HepG2 (cell line): ENCODE data around the gene ARVCF. TPM values are rescaled to one million over a fixed set of nuclear protein-coding genes. Genes with fewer than 3 reads are reported as not detected.

Source experiments
- ATAC-seq: fragments of 200-7000 bp; cut with Tn5 transposase; 3 replicates; pipeline ENCODE4 v1.9.1; 2020; ENCODE audit warnings: mild to moderate bottlenecking, moderate library complexity
- BruUV-seq: library from RNA; stranded (reverse); fragments of 400-500 nt; replicated peaks from 2 replicates; lab custom pipeline; 2021; lab: Mats Ljungman, UMichigan
- CTCF ChIA-PET: fragments of 300-600 bp; formaldehyde crosslinking; extraction: SDS; loops from one replicate; lab custom pipeline; 2021; ENCODE audit warnings: low total read pairs, inconsistent platforms, low intra/inter-chr PET ratio; lab: Yijun Ruan, JAX
- POLR2A ChIA-PET: fragments of 350-600 bp; sonication (Branson Sonifier 250); formaldehyde crosslinking; loops from one replicate; lab custom pipeline; 2020; ENCODE audit warnings: antibody characterized with exemption, inconsistent platforms; lab: Yijun Ruan, JAX
- DNase-seq: peaks from one replicate; pipeline ENCODE4 v3.0.0-alpha.2; 2015; ENCODE audit warnings: low spot score
- FAIRE-seq: peaks from 3 replicates; lab custom pipeline; 2011; peaks lifted over from hg19 to GRCh38; lab: Jason Lieb, UNC
- H2AFZ ChIP-seq: one replicate; pipeline ENCODE4 v1.6.1; 2011; ENCODE audit warnings: low read length, inconsistent platforms
- H3K27ac ChIP-seq: fragments of 300-600 bp; 3 replicates; pipeline ENCODE4 v1.8.0; 2011; ENCODE audit warnings: mixed run types, mild to moderate bottlenecking, mixed read lengths, low read length, inconsistent platforms; ENCODE audit not compliant: insufficient read depth; ENCODE audit errors: extremely low read length
- H3K27me3 ChIP-seq, 2 experiments: fragments of 200-600 bp in 1 of 2; 2 replicates in 1 of 2; 3 replicates in 1 of 2; pipeline versions ENCODE4 v1.6.0 to v1.8.0; 2011; ENCODE audit warnings: low read length in 2 of 2, mild to moderate bottlenecking in 2 of 2, moderate library complexity in 2 of 2, inconsistent platforms in 1 of 2; ENCODE audit not compliant: insufficient read depth in 2 of 2, control insufficient read depth in 1 of 2
- H3K36me3 ChIP-seq, 2 experiments: fragments of 200-600 bp in 1 of 2; replicated peaks in 1 of 2; 2 replicates in 1 of 2; 3 replicates in 1 of 2; pipeline versions ENCODE4 v1.5.1 to v1.8.0; 2011; ENCODE audit warnings: low read length in 2 of 2, inconsistent platforms in 1 of 2; ENCODE audit not compliant: insufficient read depth in 2 of 2, control insufficient read depth in 1 of 2
- H3K4me1 ChIP-seq: 2 replicates; pipeline ENCODE4 v1.5.1; 2012; ENCODE audit warnings: low read length, inconsistent platforms; ENCODE audit not compliant: insufficient read depth
- H3K4me2 ChIP-seq: 2 replicates; pipeline ENCODE4 v1.6.0; 2011; ENCODE audit warnings: low read depth, low read length, inconsistent platforms
- H3K4me3 ChIP-seq, 3 experiments: fragments of 200-600 bp in 1 of 3; sonication (generic), shearing (Covaris generic) in 1 of 3; replicated peaks in 1 of 3; 2 replicates each; pipeline ENCODE4 v1.5.1; 2011 to 2016; ENCODE audit warnings: low read length in 3 of 3, inconsistent platforms in 2 of 3, low read depth in 2 of 3, mild to moderate bottlenecking in 2 of 3, control low read depth in 1 of 3, mixed read lengths in 1 of 3; ENCODE audit not compliant: insufficient read depth in 1 of 3
- H3K79me2 ChIP-seq: one replicate; pipeline ENCODE4 v1.6.1; 2011; ENCODE audit warnings: low read length, inconsistent platforms; ENCODE audit not compliant: insufficient read depth
- H3K9ac ChIP-seq: 2 replicates; pipeline ENCODE4 v1.6.0; 2011; ENCODE audit warnings: mild to moderate bottlenecking, low read depth, low read length, inconsistent platforms; ENCODE audit not compliant: insufficient read depth
- H3K9me3 ChIP-seq: 2 replicates; pipeline ENCODE4 v1.5.1; 2012; ENCODE audit warnings: mild to moderate bottlenecking, low read length
- H4K20me1 ChIP-seq: 2 replicates; pipeline ENCODE4 v1.6.0; 2011; ENCODE audit warnings: inconsistent platforms, mild to moderate bottlenecking, low read length, moderate library complexity; ENCODE audit not compliant: insufficient read depth
- GABPA ChIP-seq, 2 experiments: IDR thresholded peaks; 2 replicates each; pipeline ENCODE4 v1.6.1; 2011 to 2016; ENCODE audit warnings: low read depth in 2 of 2, low read length in 1 of 2, missing biosample characterization in 1 of 2, missing genetic modification characterization in 1 of 2
- HNF4A ChIP-seq: sonication (generic); formaldehyde crosslinking; IDR thresholded peaks from 2 replicates; pipeline ENCODE4 v1.4.0; 2020; ENCODE audit warnings: missing genetic modification reagents
- KAT2B ChIP-seq: fragments of 150-350 bp; IDR thresholded peaks from 2 replicates; pipeline ENCODE4 v1.6.1; 2014; ENCODE audit warnings: low read depth, low read length, borderline replicate concordance
- MEF2D ChIP-seq: sonication (generic); formaldehyde crosslinking; IDR thresholded peaks from 2 replicates; pipeline ENCODE4 v1.5.1; 2020; ENCODE audit warnings: mild to moderate bottlenecking, missing genetic modification reagents
- MLX ChIP-seq: IDR thresholded peaks from 2 replicates; pipeline ENCODE4 v1.6.1; 2016
- NFYB ChIP-seq: sonication (generic); formaldehyde crosslinking; IDR thresholded peaks from 2 replicates; pipeline ENCODE4 v1.4.0; 2020; ENCODE audit warnings: missing genetic modification reagents
- PATZ1 ChIP-seq: sonication (generic); formaldehyde crosslinking; IDR thresholded peaks from 2 replicates; pipeline ENCODE4 v1.4.0; 2020; ENCODE audit warnings: missing genetic modification reagents
- PHF21A ChIP-seq: sonication (generic); formaldehyde crosslinking; IDR thresholded peaks from 2 replicates; pipeline ENCODE4 v1.5.0; 2020; ENCODE audit warnings: mild to moderate bottlenecking, missing genetic modification reagents
- POLR2A ChIP-seq, 2 experiments: IDR thresholded peaks; 2 replicates each; pipeline ENCODE4 v1.6.1; 2011; ENCODE audit warnings: low read depth in 2 of 2, low read length in 2 of 2, mild to moderate bottlenecking in 1 of 2, moderate library complexity in 1 of 2; ENCODE audit not compliant: insufficient read depth in 1 of 2
- RXRB ChIP-seq: IDR thresholded peaks from 2 replicates; pipeline ENCODE4 v1.6.1; 2016; ENCODE audit warnings: borderline replicate concordance, missing genetic modification reagents, missing compliant biosample characterization
- SIN3A ChIP-seq: IDR thresholded peaks from 2 replicates; pipeline ENCODE4 v1.6.1; 2011; ENCODE audit warnings: low read depth, mild to moderate bottlenecking, control low read depth, low read length, borderline replicate concordance
- SKI ChIP-seq: fragments of 450-650 bp; IDR thresholded peaks from one replicate; pipeline ENCODE4 v1.6.1; 2018; ENCODE audit warnings: mild to moderate bottlenecking; ENCODE audit not compliant: partially characterized antibody
- ZFP90 ChIP-seq: sonication (generic); formaldehyde crosslinking; IDR thresholded peaks from 2 replicates; pipeline ENCODE4 v1.8.0; 2022; ENCODE audit warnings: missing genetic modification reagents, mild to moderate bottlenecking, inconsistent platforms, borderline replicate concordance
- ZNF232 ChIP-seq: sonication (generic); formaldehyde crosslinking; IDR thresholded peaks from 2 replicates; pipeline ENCODE4 v1.4.0; 2020; ENCODE audit warnings: missing genetic modification reagents, borderline replicate concordance
- ZNF614 ChIP-seq: IDR thresholded peaks from 2 replicates; pipeline ENCODE4 v1.6.1; 2018; ENCODE audit warnings: missing biosample characterization, missing genetic modification reagents, inconsistent platforms, borderline replicate concordance
- ZNF746 ChIP-seq: sonication (generic); formaldehyde crosslinking; IDR thresholded peaks from 2 replicates; pipeline ENCODE4 v1.8.0; 2022; ENCODE audit warnings: mild to moderate bottlenecking, missing genetic modification reagents
- WGBS: methylation state at CpG from one replicate; pipeline ENCODE4 v1.1.6; 2017; ENCODE audit warnings: low lambda C conversion rate; 5-methylcytosine and 5-hydroxymethylcytosine counted together
- in situ Hi-C: cut with HindIII; loops from 2 replicates; pipeline ENCODE4 v1.10.0; 2017; ENCODE audit warnings: low pct_unique_long_range_greater_than_20kb; ENCODE audit not compliant: extremely low pct_ligation_motif_present
- intact Hi-C: fragments of 100-400 bp; cut with micrococcal nuclease; formaldehyde crosslinking; loops from one replicate; pipeline ENCODE4 v1.10.0; 2022; ENCODE audit not compliant: unreplicated experiment
- polyA plus RNA-seq, 8 experiments: library from polyadenylated mRNA; depleted of rRNA in 3 of 8; stranded (reverse) in 7 of 8; unstranded in 1 of 8; fragments of >200 nt; fragmentation: Illumina TruSeq in 4 of 8; extraction: Trizol in 4 of 8; gene quantifications; 2 replicates each; pipeline versions ENCODE4 v1.2.1 to v1.2.3, GENCODE V29; 2011 to 2016; ENCODE audit warnings: low read depth in 4 of 8, missing spikeins in 1 of 8, mixed read lengths in 1 of 8; ENCODE audit not compliant: insufficient read depth in 1 of 8
- total RNA-seq, 5 experiments: library from RNA; depleted of rRNA; stranded (reverse); fragments of >200 nt; fragmentation: Illumina TruSeq; extraction: Trizol; gene quantifications; 2 replicates each; pipeline ENCODE4 v1.2.3, GENCODE V29; 2016; ENCODE audit warnings: low read depth in 1 of 5
- TF ChIP-seq, protein P1 (sequence below): sonication (generic); formaldehyde crosslinking; IDR thresholded peaks from 2 replicates; pipeline ENCODE4 v1.9.0; 2021; ENCODE audit warnings: missing genetic modification reagents, borderline replicate concordance
- TF ChIP-seq, protein P2 (sequence below): sonication (generic); formaldehyde crosslinking; IDR thresholded peaks from 2 replicates; pipeline ENCODE4 v1.4.0; 2020; ENCODE audit warnings: mild to moderate bottlenecking, missing genetic modification reagents

Gene ARVCF
- total and polyA plus RNA-seq, 2 of the 13 experiments (the other 11 are each of a cell fraction or from before 2014, with no cell fraction given), result 16.4 to 17.7 TPM

- Histone ChIP-seq H4K20me1 (no peaks in the 10 kb centered on the region; the same call in 1 of the 2 replicates), H3K9me3 (no peaks in the 10 kb centered on the region), H3K4me2 (peak overlapping the region; percentile 96), H3K79me2 (peaks cover 12% of the 10 kb centered on the region), H3K27me3 (no peaks in the 10 kb centered on the region), H3K4me3 (peak overlapping the region; percentile 44 to 75 (median 47); a peak in 5 of 6 replicates), H3K9ac (peak overlapping the region; percentile 77), H3K36me3 (peaks cover 8 to 38% of the 10 kb centered on the region in 2 experiments; a peak in 4 of 5 replicates), H3K27ac (peak overlapping the region; percentile 99), H3K4me1 (peaks cover 79% of the 10 kb centered on the region), H2AFZ (no peak overlapping the region)
- ChIA-PET POLR2A (interaction anchor here (0.6 to 1.8 kb wide), 12 partner anchors 9 to 154 kb away, joined by 3 to 15 read pairs (median 5); partner anchors contain the start of genes COMT, DGCR8, TANGO2 and TRMT2A), CTCF (interaction anchor here (1.0 kb wide), 1 partner anchor 9 kb away, joined by 3 read pairs; no protein-coding TSS in a partner anchor)
- intact Hi-C loops (no loop called here), in situ Hi-C loops (no loop called here)
- ATAC-seq (peak; percentile 79), DNase-seq (peak; percentile 93), FAIRE-seq (no peak)
- no TSS peak for BruUV-seq
- 18% methylated on average over 8 of the region's 30 CpGs for WGBS
- TF ChIP-seq, protein P1, sequence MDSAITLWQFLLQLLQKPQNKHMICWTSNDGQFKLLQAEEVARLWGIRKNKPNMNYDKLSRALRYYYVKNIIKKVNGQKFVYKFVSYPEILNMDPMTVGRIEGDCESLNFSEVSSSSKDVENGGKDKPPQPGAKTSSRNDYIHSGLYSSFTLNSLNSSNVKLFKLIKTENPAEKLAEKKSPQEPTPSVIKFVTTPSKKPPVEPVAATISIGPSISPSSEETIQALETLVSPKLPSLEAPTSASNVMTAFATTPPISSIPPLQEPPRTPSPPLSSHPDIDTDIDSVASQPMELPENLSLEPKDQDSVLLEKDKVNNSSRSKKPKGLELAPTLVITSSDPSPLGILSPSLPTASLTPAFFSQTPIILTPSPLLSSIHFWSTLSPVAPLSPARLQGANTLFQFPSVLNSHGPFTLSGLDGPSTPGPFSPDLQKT, result no peak
- TF ChIP-seq HNF4A (peak; percentile 90), POLR2A (IDR thresholded peaks at IDR 0.05; ENCODE audit: insufficient read depth in 1 of 2, low read depth in 2 of 2, low read length in 2 of 2) (peak; percentile 31 to 66; a peak in 3 of 4 replicates), SKI (peak; percentile 77), KAT2B (no peak), ZNF746 (CRISPR knock-in tag) (0 out of 2 replicates have a peak, but pooled peaks have one; percentile 39), NFYB (CRISPR knock-in tag) (peak; percentile 39; the same call in 1 of the 2 replicates), ZNF614 (0 out of 2 replicates have a peak, but pooled peaks have one; percentile 7), ZNF232 (CRISPR knock-in tag) (0 out of 2 replicates have a peak, but pooled peaks have one; percentile 44), MLX (peak; percentile 43; the same call in 1 of the 2 replicates), RXRB (CRISPR knock-in tag) (peak; percentile 80; the same call in 1 of the 2 replicates), GABPA (IDR thresholded peaks at IDR 0.05; ENCODE audit: low read depth, low read length) (no peak), GABPA (CRISPR knock-in tag; IDR thresholded peaks at IDR 0.05; ENCODE audit: low read depth) (peak; percentile 62), ZFP90 (no peak), SIN3A (peak; percentile 74; the same call in 1 of the 2 replicates), PHF21A (CRISPR knock-in tag) (peak; percentile 96), MEF2D (CRISPR knock-in tag) (0 out of 2 replicates have a peak, but pooled peaks have one; percentile 68), PATZ1 (peak; percentile 90)
- TF ChIP-seq, protein P2, sequence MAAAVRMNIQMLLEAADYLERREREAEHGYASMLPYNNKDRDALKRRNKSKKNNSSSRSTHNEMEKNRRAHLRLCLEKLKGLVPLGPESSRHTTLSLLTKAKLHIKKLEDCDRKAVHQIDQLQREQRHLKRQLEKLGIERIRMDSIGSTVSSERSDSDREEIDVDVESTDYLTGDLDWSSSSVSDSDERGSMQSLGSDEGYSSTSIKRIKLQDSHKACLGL (CRISPR knock-in tag), result no peak
Measured at GRCh38 chr22:19962909-19963806, 53.5 kb downstream of the ARVCF start.
